Stimulated activated naive CD8-positive, alpha-beta T cell treated with anti-CD3 and anti-CD28 coated beads, Interleukin-15, Interleukin-2, amounts not matched to agents 100 ng/mL and 50 ng/mL, for 24 hours (primary cell): ENCODE data around the gene LRP8.

ENCODE experiments used
- H3K27ac Mint-ChIP-seq: one replicate; pipeline ENCODE4 v1.8.0; 2021; ENCODE audit warnings: mild to moderate bottlenecking, mixed read lengths
- H3K27me3 Mint-ChIP-seq: one replicate; pipeline ENCODE4 v1.8.0; 2021; ENCODE audit warnings: mixed read lengths
- H3K36me3 Mint-ChIP-seq: one replicate; pipeline ENCODE4 v1.8.0; 2021; ENCODE audit warnings: low read depth, mixed read lengths
- H3K4me1 Mint-ChIP-seq: one replicate; pipeline ENCODE4 v1.8.0; 2021; ENCODE audit warnings: low read depth, mixed read lengths
- H3K4me3 Mint-ChIP-seq: one replicate; pipeline ENCODE4 v1.8.0; 2021; ENCODE audit warnings: mild to moderate bottlenecking, mixed read lengths
- H3K9me3 Mint-ChIP-seq: one replicate; pipeline ENCODE4 v1.8.0; 2021; ENCODE audit warnings: mixed read lengths

Gene LRP8

DNA sequence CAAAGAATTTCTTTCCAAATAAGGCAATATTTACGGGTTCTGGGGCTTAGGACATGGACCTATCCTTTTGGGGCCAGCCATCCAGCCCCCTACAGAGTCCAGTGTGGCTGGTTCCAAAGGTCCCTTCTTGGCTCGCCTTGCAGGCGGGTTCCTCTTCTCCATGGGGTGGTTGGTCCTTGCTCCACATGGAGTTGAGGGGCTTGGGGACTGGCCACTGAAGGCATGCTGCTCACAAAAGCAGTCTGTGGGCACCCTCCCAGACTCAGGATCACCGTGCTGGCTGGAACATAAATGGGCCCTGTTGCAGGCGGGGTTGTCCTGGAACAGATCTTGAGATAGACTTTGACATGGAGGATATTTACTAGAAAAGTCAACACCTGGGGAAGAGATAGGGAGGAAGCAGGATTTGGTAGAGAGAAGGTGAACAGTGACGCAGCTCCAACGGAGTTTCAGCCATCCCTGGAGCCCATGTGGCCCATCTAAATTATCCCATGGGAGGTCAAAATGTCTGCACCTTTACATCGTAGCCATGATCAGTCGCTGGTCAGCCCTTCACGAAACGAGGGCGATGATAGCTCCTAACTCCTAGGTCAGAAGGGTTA lies 39.1 kb upstream of the LRP8 start:
- H3K4me1 Mint-ChIP-seq = peaks cover 21% of the 10 kb centered on the region
- H3K36me3 Mint-ChIP-seq = no peaks in the 10 kb centered on the region
- H3K4me3 Mint-ChIP-seq = no peak overlapping the region
- no peaks in the 10 kb centered on the region for H3K9me3 Mint-ChIP-seq
- H3K27me3 Mint-ChIP-seq = no peaks in the 10 kb centered on the region
- H3K27ac Mint-ChIP-seq = no peak overlapping the region

DNA sequence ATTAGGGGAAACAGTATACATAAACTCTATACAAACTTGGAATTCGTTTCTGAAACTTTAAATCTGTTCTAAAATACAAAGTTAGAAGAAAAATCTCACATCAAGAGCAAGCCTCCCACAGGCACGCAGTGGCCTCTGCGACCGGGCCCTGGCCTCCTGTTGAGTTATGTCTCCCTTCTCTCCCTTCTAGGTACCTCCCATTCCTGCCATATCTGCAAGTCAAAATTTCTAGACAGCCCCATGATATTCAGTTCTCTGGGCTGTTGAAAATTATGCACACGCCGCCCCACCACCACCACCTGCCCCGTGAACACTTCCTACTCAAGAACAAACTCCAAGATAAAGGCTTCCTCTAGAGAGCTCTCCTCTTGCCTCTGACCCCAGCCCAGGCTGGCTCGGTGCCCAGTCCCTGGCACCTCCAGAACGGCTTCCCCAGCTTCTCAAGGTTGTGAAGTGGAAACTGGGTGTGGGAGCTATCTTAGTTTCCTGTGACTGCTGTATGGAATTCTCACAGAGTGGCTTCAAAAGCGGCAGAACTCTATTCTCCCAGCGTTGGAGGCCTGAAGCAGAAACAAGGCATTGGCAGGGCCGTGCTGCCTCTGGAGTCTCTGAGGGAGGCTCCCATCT lies 37.7 kb upstream of the LRP8 start:
- peaks cover 21% of the 10 kb centered on the region for H3K4me1 Mint-ChIP-seq
- no peaks in the 10 kb centered on the region for H3K27me3 Mint-ChIP-seq
- no peak overlapping the region for H3K4me3 Mint-ChIP-seq
- H3K27ac Mint-ChIP-seq = no peak overlapping the region
- H3K9me3 Mint-ChIP-seq = no peaks in the 10 kb centered on the region
- no peaks in the 10 kb centered on the region for H3K36me3 Mint-ChIP-seq

DNA sequence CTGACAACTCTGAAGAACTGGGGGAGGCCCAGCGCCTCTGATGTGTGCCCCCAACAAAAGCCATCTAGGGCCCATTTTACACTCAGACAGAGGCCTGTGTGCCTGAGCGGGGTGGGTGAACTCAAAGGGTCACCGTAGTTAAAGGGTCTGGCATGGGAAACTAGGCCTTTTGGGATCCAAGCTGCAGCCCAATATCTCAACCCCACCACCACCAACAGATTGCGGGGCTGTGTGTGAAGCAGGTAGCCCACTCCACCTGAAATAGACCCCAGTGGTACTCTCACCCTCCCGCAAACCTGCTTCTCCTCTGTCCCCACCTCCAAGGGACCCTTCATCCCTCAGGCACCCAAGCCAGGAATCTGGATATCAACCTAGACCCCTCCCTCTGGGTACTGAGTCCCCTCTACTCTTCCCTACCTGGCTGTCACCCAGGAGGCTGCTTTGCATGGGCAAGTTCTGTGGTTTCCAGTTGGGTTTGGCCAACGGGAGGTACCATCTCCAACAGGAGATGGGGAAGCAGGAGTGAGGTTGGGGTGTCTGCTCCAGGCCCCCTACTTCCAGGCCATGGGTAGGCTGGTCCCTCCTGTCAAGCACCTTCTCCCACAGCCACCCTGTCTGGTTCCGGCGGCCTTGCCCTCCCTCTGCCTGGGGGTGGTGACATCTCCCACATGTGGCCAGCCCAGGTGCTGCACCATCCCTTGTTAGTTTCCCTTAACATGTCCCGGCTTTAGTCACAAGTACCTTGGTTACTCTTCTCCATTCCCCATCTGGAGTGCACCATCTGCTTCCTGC lies 35.2 kb upstream of the LRP8 start:
- Mint-ChIP-seq H3K27me3 (peaks cover 3% of the 10 kb centered on the region), H3K27ac (no peak overlapping the region), H3K4me1 (peaks cover 11% of the 10 kb centered on the region), H3K9me3 (peaks cover 9% of the 10 kb centered on the region), H3K4me3 (no peak overlapping the region), H3K36me3 (no peaks in the 10 kb centered on the region)

DNA sequence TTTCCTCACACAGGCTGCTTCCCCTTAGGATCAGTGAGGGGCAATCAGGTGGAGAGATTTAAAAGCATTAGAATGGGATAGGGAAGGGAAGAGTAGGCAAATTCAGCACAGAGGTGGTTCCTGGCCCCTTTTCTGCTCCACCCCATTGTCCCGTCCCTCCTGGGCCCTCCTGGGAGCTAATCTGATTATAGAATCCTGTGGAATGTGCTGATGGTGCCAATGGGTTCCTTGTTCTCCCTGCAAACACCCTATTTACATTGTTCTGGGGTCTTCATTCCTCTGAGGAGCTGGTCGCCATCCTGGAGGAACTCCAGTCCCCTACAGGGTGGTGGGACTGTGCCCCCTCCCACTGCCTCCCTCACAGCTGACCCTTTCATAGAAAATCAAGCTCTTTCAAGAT lies 34.4 kb upstream of the LRP8 start:
- Mint-ChIP-seq H3K27me3 (peaks cover 3% of the 10 kb centered on the region), H3K9me3 (peaks cover 9% of the 10 kb centered on the region), H3K36me3 (no peaks in the 10 kb centered on the region), H3K4me3 (no peak overlapping the region), H3K4me1 (peaks cover 4% of the 10 kb centered on the region), H3K27ac (no peak overlapping the region)

DNA sequence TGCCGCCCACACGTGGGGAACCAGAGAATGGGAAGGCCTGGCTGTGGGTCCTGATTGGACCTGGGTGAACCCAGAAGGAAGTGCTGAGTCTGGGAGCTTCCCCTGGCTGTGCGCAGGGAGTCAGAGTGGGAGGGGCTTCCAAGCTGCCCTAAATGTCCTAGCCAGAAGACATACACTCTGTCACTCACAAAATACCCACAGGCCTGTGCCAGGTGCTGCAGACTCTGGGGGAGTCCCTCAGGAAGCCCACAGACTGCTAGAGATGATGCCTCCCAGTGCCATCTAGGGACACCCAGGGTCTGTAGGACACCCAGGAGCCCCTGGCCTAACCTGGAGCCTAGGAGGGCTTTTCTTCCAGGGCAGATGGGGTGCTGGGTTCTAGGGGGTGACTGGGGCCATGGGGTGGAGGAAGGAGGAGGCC lies 33.7 kb upstream of the LRP8 start:
- no peak overlapping the region for H3K27ac Mint-ChIP-seq

DNA sequence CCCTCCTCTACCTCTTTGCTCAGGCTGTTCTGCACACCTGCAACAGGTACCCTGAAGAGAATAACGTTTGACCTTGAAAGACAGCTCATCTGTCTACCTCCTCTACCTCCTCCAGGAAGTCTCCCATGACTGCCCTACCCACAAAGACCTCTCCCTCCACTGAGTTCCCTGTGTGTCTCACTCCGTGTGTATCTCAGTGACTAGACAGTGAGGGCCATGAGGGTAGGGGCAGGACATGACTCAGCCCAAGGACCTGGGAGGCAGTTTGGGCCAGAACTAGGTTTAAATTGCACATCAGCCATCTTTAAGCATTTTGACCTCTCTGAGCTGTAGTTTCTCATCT lies 32.0 kb upstream of the LRP8 start:
- Mint-ChIP-seq H3K4me3 (no peak overlapping the region), H3K27me3 (peaks cover 6% of the 10 kb centered on the region), H3K27ac (no peak overlapping the region), H3K36me3 (peaks cover 5% of the 10 kb centered on the region), H3K4me1 (no peaks in the 10 kb centered on the region), H3K9me3 (peaks cover 18% of the 10 kb centered on the region)

More for the DNA sequence above, 33.7 kb upstream of the LRP8 start:
- Mint-ChIP-seq H3K4me3 (no peak overlapping the region), H3K9me3 (peaks cover 15% of the 10 kb centered on the region), H3K27me3 (peaks cover 6% of the 10 kb centered on the region), H3K4me1 (no peaks in the 10 kb centered on the region), H3K36me3 (peaks cover 5% of the 10 kb centered on the region)

DNA sequence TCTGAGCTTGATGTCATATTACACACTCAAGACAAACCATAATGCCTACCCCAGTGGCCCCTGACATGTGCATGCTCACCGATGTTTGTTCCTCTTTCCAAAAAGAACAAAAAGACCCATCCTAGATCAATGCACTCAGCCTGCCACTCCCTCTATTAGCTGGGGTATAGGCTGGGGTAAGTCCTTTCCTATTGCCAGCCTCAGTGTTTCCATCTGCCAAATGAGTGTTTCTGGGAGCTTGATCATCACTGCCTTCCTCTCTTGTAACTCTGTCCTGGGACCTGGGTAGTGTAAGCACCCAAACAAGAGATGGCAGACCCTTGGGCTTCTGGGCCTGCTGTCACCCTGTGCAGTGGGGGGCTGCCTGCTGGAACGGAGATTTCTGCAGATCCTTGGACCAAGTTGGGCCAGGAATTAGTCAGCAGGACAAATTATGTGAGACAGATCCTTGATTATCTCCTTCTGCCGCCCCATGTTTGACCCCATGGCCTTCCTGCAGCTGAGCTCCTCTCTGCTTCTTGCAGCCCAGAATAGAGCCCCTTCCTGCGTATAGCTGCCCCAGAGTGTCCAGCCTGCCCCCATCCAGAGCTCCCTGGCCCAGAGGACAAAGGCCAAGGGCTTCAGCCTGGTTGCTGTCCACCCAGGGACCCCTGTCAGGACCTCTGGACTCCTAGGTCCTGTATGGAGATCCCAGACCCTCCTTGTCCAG lies 31.5 kb upstream of the LRP8 start:
- Mint-ChIP-seq H3K27me3 (peaks cover 6% of the 10 kb centered on the region), H3K27ac (no peak overlapping the region), H3K36me3 (peaks cover 5% of the 10 kb centered on the region)

DNA sequence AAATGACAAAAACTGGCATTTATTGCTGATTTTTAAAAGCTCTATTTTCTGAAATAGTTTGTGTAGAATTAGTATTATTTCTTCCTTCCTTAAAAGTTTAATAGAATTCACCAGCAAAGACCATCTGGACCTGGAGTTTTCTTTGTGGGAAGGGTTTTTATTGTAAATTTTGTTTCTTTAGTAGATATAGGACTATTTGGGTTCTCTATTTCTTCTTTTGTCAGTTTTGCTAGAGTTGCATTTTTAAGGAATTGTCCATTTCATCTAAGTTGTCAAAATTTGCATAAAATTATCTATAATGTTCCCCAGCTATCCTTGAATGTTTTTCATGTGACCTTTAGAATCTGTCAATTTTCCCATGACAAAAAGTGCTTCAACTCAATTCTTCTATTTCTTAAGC lies 28.8 kb upstream of the LRP8 start:
- Mint-ChIP-seq H3K4me1 (no peaks in the 10 kb centered on the region), H3K4me3 (no peak overlapping the region), H3K27ac (no peak overlapping the region), H3K27me3 (peaks cover 6% of the 10 kb centered on the region), H3K36me3 (peaks cover 5% of the 10 kb centered on the region), H3K9me3 (peaks cover 18% of the 10 kb centered on the region)

More for the DNA sequence above, 31.5 kb upstream of the LRP8 start:
- peaks cover 18% of the 10 kb centered on the region for H3K9me3 Mint-ChIP-seq
- no peak overlapping the region for H3K4me3 Mint-ChIP-seq
- H3K4me1 Mint-ChIP-seq = no peaks in the 10 kb centered on the region

DNA sequence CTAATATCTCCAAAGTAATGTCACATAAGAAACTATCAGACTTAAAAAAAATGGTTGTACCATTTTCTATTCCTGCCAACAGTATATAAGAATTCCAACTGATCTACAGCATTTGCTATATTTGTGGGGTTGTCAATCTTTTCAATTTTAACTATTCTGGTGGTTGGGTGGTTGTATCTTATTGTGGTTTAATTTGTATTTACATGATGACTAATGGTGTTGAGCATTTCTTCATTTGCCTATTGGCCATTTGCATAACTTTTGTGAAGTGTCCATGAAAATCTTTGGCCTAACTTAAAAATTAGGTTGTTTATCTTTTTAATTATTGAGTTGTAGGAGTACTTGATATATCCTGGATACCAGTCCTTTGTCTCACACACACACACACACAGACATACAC lies 26.2 kb upstream of the LRP8 start:
- H3K9me3 Mint-ChIP-seq = peaks cover 18% of the 10 kb centered on the region
- no peak overlapping the region for H3K27ac Mint-ChIP-seq
- peaks cover 6% of the 10 kb centered on the region for H3K27me3 Mint-ChIP-seq
- no peaks in the 10 kb centered on the region for H3K4me1 Mint-ChIP-seq
- peaks cover 5% of the 10 kb centered on the region for H3K36me3 Mint-ChIP-seq
- H3K4me3 Mint-ChIP-seq = no peak overlapping the region

DNA sequence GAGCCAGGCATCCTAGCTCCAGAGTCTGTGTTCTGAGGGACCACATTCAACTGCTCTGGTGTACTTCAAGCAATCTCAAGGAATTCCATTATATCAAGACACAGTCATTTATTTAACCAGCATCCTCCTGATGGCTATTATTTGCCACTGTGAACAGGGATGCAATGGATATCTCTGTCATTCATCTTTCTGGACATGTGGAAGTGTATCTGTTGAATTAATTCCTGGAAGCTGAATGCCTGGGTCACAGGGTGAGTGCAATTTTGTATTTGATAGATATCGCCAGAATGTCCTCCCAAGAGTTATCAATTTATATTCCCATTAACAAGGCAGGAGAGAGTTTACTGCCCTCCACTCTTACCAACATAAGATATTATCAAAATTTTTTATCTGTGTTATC lies 24.7 kb upstream of the LRP8 start:
- Mint-ChIP-seq H3K27me3 (peaks cover 4% of the 10 kb centered on the region), H3K36me3 (peaks cover 5% of the 10 kb centered on the region), H3K27ac (no peak overlapping the region), H3K4me1 (no peaks in the 10 kb centered on the region), H3K9me3 (peaks cover 10% of the 10 kb centered on the region), H3K4me3 (no peak overlapping the region)

DNA sequence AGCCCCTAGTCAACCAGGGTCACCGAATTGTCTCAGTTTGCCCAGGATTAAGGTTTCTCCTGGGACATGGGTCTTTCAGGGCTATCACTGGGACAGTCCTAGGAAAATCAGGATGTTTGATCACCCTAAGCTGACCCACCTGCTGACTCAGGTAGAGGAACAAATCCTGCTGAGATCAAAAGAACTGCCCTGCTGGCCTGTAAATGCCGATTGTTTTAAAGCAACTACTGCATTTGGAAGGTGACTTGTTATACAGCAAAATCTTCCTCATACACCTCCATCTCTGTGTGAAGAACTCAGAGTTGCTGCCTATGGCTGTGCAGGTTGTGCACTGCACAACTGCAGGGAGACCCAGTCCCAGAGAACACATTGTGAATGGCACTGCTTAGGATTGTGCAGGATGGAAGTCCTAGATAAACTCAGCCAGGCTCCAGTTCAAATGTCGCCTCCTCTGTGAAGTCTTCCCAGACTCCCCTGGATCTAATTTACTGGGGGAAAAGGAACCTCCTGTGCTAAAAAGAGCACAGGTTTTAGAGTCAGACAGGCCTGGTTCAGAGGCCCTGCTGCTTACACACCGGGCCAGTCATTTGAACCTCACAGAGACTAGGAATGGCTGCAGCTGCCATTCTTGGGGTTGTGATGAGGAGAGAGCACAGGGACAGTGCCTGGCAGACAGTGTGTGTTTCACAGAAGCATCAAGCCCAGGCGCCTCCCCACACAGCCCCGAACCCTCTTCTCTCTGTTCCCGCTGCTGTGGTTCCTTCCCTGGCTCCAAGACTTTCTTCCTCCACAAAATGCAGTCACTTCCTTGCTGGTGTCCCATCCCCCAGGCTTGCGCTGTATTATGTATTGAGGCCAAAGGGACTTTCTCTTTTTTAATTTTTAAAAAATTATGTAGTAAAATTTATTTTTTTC lies 23.2 kb upstream of the LRP8 start:
- no peaks in the 10 kb centered on the region for H3K36me3 Mint-ChIP-seq
- peaks cover 4% of the 10 kb centered on the region for H3K9me3 Mint-ChIP-seq
- no peaks in the 10 kb centered on the region for H3K4me1 Mint-ChIP-seq
- H3K27ac Mint-ChIP-seq = no peak overlapping the region
- H3K27me3 Mint-ChIP-seq = no peaks in the 10 kb centered on the region
- no peak overlapping the region for H3K4me3 Mint-ChIP-seq

DNA sequence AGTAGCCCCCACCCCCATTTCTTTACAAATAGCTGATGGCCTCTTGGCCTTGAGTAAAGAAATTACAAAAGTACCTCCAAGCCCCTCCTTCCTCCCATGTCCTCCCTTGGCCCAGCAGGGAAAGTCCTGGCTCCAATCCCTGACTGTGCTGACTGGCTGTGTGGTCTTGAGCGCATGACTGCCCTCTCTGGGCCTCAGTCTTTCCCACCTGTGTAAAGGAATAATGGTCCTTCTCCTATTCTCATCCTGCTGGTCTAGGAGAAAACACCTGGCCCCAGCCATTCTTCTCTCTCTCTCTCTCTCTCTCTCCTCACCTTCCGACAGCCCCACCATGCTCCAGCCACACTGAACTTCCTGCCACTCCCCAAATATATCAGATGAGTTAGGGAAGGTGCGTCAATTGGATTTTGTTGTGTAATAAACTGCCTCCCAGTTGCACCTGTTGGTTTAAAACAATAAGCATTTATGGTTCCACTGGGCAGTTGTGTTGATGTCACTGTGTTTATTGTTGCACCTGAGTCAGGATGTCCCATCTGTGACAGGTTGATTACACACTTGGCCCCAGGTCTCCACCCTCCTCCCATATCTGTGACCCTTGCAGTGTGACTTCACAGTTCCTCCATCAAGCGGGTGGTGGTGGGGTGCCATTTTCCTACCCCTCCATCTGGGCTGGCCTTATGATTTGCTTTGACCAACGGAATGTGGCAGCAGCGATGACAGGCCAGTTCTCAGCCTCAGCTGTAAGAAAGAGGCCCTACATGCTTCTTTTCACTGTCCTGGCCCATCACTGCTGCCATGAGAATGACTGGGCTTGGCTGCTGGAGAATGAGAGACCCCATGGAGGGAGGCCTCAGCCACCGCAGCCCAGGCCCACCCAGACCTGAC lies 22.3 kb upstream of the LRP8 start:
- Mint-ChIP-seq H3K4me1 (no peaks in the 10 kb centered on the region), H3K27ac (no peak overlapping the region), H3K4me3 (no peak overlapping the region), H3K27me3 (no peaks in the 10 kb centered on the region), H3K36me3 (no peaks in the 10 kb centered on the region), H3K9me3 (peaks cover 3% of the 10 kb centered on the region)

DNA sequence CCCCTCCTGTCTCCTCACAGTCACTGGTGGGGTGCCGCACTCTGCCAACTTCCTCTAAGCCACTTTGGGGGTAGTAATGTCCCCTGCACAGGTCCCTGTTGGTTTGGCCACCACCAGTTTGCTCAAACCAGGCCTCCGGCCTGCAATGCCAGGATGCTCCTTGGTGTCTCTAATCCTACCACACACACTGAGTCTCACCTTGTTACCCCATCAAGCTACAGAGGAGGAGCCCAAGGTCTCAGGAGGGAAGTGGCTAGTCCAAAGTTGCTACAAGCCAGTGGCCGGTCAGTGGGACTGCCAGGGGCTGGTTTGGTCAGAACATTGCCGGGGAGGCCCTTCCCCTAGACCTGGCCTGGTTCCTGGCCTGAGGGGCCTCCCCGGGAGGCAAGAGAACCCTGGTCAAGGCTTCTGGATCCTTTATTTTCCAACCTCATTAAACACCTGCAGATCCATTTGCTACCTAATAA lies 21.5 kb upstream of the LRP8 start:
- H3K36me3 Mint-ChIP-seq = no peaks in the 10 kb centered on the region
- no peak overlapping the region for H3K4me3 Mint-ChIP-seq
- no peaks in the 10 kb centered on the region for H3K27me3 Mint-ChIP-seq

More for the DNA sequence above, 21.5 kb upstream of the LRP8 start:
- H3K27ac Mint-ChIP-seq = no peak overlapping the region
- H3K4me1 Mint-ChIP-seq = no peaks in the 10 kb centered on the region
- H3K9me3 Mint-ChIP-seq = no peaks in the 10 kb centered on the region
